Measurements from ENCODE around the gene RNF149. TPM values are rescaled to one million over a fixed set of nuclear protein-coding genes. Genes with fewer than 3 reads are reported as not detected.
A peak's percentile ranks its signal among the peaks of the same experiment; 100 is the strongest.

Gene RNF149
- total and polyA plus RNA-seq, 9 of the 15 experiments (the other 6 are each of a cell fraction or from before 2014, with no cell fraction given): 9.0 to 31.5 (median 22.8) TPM

DNA sequence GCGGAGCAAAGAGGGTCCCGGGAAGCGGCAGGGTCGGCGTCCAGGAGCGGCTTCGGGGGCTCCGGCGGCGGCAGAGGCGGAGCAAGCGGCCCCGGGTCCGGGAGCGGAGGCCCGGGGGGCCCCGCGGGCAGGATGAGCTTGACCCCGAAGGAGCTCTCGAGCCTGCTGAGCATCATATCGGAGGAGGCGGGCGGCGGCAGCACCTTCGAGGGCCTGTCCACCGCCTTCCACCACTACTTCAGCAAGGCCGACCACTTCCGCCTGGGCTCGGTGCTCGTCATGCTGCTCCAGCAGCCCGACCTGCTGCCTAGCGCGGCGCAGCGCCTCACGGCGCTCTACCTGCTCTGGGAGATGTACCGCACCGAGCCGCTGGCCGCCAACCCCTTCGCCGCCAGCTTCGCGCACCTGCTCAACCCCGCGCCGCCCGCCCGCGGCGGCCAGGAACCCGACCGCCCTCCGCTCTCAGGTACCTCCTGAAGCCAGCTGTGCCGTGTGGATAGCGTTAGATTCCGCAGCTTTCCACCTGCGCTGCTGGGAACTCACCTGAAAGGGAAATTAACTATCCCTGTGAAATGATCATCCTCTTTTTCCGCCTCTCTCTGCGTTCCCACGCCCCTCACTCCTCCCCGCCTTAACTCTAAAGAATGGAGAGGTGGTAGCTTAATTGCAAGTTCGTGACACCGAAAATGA lies 55.3 kb downstream of the RNF149 start (continued):
- TF ChIP-seq ZFPM2 (CRISPR knock-in tag; IDR thresholded peaks at IDR 0.05): no peak
- TF ChIP-seq, protein P1, sequence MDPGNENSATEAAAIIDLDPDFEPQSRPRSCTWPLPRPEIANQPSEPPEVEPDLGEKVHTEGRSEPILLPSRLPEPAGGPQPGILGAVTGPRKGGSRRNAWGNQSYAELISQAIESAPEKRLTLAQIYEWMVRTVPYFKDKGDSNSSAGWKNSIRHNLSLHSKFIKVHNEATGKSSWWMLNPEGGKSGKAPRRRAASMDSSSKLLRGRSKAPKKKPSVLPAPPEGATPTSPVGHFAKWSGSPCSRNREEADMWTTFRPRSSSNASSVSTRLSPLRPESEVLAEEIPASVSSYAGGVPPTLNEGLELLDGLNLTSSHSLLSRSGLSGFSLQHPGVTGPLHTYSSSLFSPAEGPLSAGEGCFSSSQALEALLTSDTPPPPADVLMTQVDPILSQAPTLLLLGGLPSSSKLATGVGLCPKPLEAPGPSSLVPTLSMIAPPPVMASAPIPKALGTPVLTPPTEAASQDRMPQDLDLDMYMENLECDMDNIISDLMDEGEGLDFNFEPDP (CRISPR knock-in tag; IDR thresholded peaks at IDR 0.05): no peak
- no peak for TF ChIP-seq ZNF699 (CRISPR knock-in tag; IDR thresholded peaks at IDR 0.05; ENCODE audit: insufficient replicate concordance)
- TF ChIP-seq MYC (IDR thresholded peaks at IDR 0.05; ENCODE audit: low read depth, low read length): 0 out of 2 replicates have a peak, but pooled peaks have one; percentile 21
- TF ChIP-seq MYC (CRISPR knock-in tag; IDR thresholded peaks at IDR 0.05; ENCODE audit: borderline replicate concordance, low read depth): no peak
- TF ChIP-seq RB1 (IDR thresholded peaks at IDR 0.05; ENCODE audit: low read depth): 0 out of 2 replicates have a peak, but pooled peaks have one; percentile 6
- TF ChIP-seq ZNF134 (CRISPR knock-in tag; conservative IDR thresholded peaks at IDR 0.05): no peak
- no peak for TF ChIP-seq ILK (tag; IDR thresholded peaks at IDR 0.05; ENCODE audit: borderline replicate concordance, low read depth)
- no peak for TF ChIP-seq ZZZ3 (IDR thresholded peaks at IDR 0.05)
- 0 out of 2 replicates have a peak, but pooled peaks have one; percentile 53 for TF ChIP-seq KAT7 (CRISPR knock-in tag; IDR thresholded peaks at IDR 0.05; ENCODE audit: borderline replicate concordance)
- TF ChIP-seq, protein P2, sequence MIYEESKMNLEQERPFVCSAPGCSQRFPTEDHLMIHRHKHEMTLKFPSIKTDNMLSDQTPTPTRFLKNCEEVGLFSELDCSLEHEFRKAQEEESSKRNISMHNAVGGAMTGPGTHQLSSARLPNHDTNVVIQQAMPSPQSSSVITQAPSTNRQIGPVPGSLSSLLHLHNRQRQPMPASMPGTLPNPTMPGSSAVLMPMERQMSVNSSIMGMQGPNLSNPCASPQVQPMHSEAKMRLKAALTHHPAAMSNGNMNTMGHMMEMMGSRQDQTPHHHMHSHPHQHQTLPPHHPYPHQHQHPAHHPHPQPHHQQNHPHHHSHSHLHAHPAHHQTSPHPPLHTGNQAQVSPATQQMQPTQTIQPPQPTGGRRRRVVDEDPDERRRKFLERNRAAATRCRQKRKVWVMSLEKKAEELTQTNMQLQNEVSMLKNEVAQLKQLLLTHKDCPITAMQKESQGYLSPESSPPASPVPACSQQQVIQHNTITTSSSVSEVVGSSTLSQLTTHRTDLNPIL (CRISPR knock-in tag; IDR thresholded peaks at IDR 0.05): no peak
- TF ChIP-seq PTTG1 (tag; IDR thresholded peaks at IDR 0.05; ENCODE audit: low read depth): no peak
- no peak for TF ChIP-seq CBX3 (IDR thresholded peaks at IDR 0.05; ENCODE audit: borderline replicate concordance in 1 of 2, low read length in 2 of 2)
- no peak for TF ChIP-seq ASH1L (IDR thresholded peaks at IDR 0.05; ENCODE audit: borderline replicate concordance, low read depth, partially characterized antibody)
- no peak for TF ChIP-seq BRD9 (IDR thresholded peaks at IDR 0.05; ENCODE audit: low read depth, partially characterized antibody)
- TF ChIP-seq, protein P3, sequence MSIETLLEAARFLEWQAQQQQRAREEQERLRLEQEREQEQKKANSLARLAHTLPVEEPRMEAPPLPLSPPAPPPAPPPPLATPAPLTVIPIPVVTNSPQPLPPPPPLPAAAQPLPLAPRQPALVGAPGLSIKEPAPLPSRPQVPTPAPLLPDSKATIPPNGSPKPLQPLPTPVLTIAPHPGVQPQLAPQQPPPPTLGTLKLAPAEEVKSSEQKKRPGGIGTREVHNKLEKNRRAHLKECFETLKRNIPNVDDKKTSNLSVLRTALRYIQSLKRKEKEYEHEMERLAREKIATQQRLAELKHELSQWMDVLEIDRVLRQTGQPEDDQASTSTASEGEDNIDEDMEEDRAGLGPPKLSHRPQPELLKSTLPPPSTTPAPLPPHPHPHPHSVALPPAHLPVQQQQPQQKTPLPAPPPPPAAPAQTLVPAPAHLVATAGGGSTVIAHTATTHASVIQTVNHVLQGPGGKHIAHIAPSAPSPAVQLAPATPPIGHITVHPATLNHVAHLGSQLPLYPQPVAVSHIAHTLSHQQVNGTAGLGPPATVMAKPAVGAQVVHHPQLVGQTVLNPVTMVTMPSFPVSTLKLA (conservative IDR thresholded peaks at IDR 0.05): no peak
- TF ChIP-seq SRF (CRISPR knock-in tag; IDR thresholded peaks at IDR 0.05): no peak
- TF ChIP-seq, protein P4, sequence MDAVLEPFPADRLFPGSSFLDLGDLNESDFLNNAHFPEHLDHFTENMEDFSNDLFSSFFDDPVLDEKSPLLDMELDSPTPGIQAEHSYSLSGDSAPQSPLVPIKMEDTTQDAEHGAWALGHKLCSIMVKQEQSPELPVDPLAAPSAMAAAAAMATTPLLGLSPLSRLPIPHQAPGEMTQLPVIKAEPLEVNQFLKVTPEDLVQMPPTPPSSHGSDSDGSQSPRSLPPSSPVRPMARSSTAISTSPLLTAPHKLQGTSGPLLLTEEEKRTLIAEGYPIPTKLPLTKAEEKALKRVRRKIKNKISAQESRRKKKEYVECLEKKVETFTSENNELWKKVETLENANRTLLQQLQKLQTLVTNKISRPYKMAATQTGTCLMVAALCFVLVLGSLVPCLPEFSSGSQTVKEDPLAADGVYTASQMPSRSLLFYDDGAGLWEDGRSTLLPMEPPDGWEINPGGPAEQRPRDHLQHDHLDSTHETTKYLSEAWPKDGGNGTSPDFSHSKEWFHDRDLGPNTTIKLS (IDR thresholded peaks at IDR 0.05; ENCODE audit: borderline replicate concordance, low read depth): no peak
- TF ChIP-seq, protein P5, sequence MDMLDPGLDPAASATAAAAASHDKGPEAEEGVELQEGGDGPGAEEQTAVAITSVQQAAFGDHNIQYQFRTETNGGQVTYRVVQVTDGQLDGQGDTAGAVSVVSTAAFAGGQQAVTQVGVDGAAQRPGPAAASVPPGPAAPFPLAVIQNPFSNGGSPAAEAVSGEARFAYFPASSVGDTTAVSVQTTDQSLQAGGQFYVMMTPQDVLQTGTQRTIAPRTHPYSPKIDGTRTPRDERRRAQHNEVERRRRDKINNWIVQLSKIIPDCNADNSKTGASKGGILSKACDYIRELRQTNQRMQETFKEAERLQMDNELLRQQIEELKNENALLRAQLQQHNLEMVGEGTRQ (CRISPR knock-in tag; IDR thresholded peaks at IDR 0.05): no peak
- no peak for TF ChIP-seq XRCC5 (IDR thresholded peaks at IDR 0.05; ENCODE audit: low read depth, low read length)
- peak; percentile 64; the same call in 1 of the 2 replicates for TF ChIP-seq HDAC8 (tag; IDR thresholded peaks at IDR 0.05)
